Left renal pelvis (tissue), 4 donors: ENCODE results near the gene ATP8B3. TPM values are rescaled to one million over a fixed set of nuclear protein-coding genes. Genes with fewer than 3 reads are reported as not detected.

Experiments used
- DNase-seq, 4 donors: peaks; one replicate each; pipeline ENCODE4 v3.0.0-alpha.2; 2013; ENCODE audit warnings: low read depth in 4 of 4, low spot score in 3 of 4
- polyA plus RNA-seq, 4 donors: library from polyadenylated mRNA; unstranded; fragments of 120-200 nt; gene quantifications; one replicate each; pipeline ENCODE4 v1.2.1, GENCODE V29; 2013; ENCODE audit not compliant: insufficient read length in 4 of 4

The ATP8B3 gene
- polyA plus RNA-seq, 4 donors: 0.36 to 2.0 (median 0.64) TPM

- DNase-seq: no peak
Observed at GRCh38 chr19:1850809-1851653, 39.0 kb upstream of the ATP8B3 start.

GRCh38 chr19:1849886-1850398 lies 37.9 kb upstream of the ATP8B3 start:
- DNase-seq: no peak

- no peak for DNase-seq
Observed at GRCh38 chr19:1849132-1849474, 37.0 kb upstream of the ATP8B3 start.

- DNase-seq: peak; percentile 89 to 93 (median 92)
Observed at GRCh38 chr19:1848399-1849131, 36.5 kb upstream of the ATP8B3 start, which contains the start of gene REXO1. Gene REXO1 (minus strand): TSS chr19:1848483. CDS start chr19:1848358, 125 bp downstream.

- DNase-seq: no peak
Observed at GRCh38 chr19:1847684-1848398, 35.8 kb upstream of the ATP8B3 start.

GRCh38 chr19:1847348-1847683 lies 35.2 kb upstream of the ATP8B3 start:
- no peak for DNase-seq

- no peak for DNase-seq
Observed at GRCh38 chr19:1846517-1847204, 34.6 kb upstream of the ATP8B3 start.

- DNase-seq: no peak
Observed at GRCh38 chr19:1845642-1846041, 33.6 kb upstream of the ATP8B3 start.

GRCh38 chr19:1845125-1845515 lies 33.0 kb upstream of the ATP8B3 start:
- DNase-seq: no peak

GRCh38 chr19:1844513-1845124 lies 32.5 kb upstream of the ATP8B3 start:
- no peak for DNase-seq

GRCh38 chr19:1843646-1844394 lies 31.7 kb upstream of the ATP8B3 start:
- no peak for DNase-seq

GRCh38 chr19:1843116-1843515 lies 31.0 kb upstream of the ATP8B3 start:
- DNase-seq: no peak

- no peak for DNase-seq
Observed at GRCh38 chr19:1841209-1841924, 29.3 kb upstream of the ATP8B3 start.

- DNase-seq: no peak
Observed at GRCh38 chr19:1840541-1841115, 28.6 kb upstream of the ATP8B3 start.

- DNase-seq: no peak
Observed at GRCh38 chr19:1839658-1840540, 27.8 kb upstream of the ATP8B3 start.

- DNase-seq: no peak
Observed at GRCh38 chr19:1837625-1838105, 25.6 kb upstream of the ATP8B3 start.

- no peak for DNase-seq
Observed at GRCh38 chr19:1837222-1837565, 25.1 kb upstream of the ATP8B3 start.
